ENCODE data around the gene SYNE4. TPM values are rescaled to one million over a fixed set of nuclear protein-coding genes. Genes with fewer than 3 reads are reported as not detected.
A peak's percentile ranks its signal among the peaks of the same experiment; 100 is the strongest.

Gene SYNE4
- total RNA-seq, 2 experiments from 2014 or later = 1.6 TPM

GRCh38 chr19:36009633-36010379, 1.2 kb upstream of the SYNE4 start:
- ChIA-PET CTCF (no interaction called here), POLR2A (interaction anchor here (2.9 kb wide), 1 partner anchor 14 kb away, joined by 13 read pairs; the partner anchor contains the start of gene SDHAF1)
- Histone ChIP-seq H3K36me3 (ENCODE audit: insufficient read depth, low read length) (no peaks in the 10 kb centered on the region), H3K27ac (ENCODE audit: low read depth in 1 of 2, low read length in 2 of 2) (no peak overlapping the region), H3K4me3 (ENCODE audit: low read length) (peak overlapping the region; percentile 31), H3K27me3 (ENCODE audit: control insufficient read depth in 1 of 2, insufficient read depth in 2 of 2, low read length in 2 of 2) (no peaks in the 10 kb centered on the region), H3K9me3 (ENCODE audit: control insufficient read depth in 1 of 2, insufficient read depth in 1 of 2, low read length in 2 of 2) (no peaks in the 10 kb centered on the region), H3K4me1 (ENCODE audit: insufficient read depth, low read length) (peaks cover 39% of the 10 kb centered on the region)
- Mint-ChIP-seq H3K27me3 (no peaks in the 10 kb centered on the region), H3K4me1 (ENCODE audit: low read depth) (peaks cover 32% of the 10 kb centered on the region), H3K4me3 (peak overlapping the region; percentile 63), H3K36me3 (ENCODE audit: low read depth) (peaks cover 7% of the 10 kb centered on the region), H3K27ac (peak overlapping the region; percentile 44), H3K9me3 (no peaks in the 10 kb centered on the region)
- intact Hi-C loops (cut with DNase I, micrococcal nuclease) = loop anchor here in 1 of 2 experiments (5.0 kb wide), 1 partner anchor 53 kb away; no protein-coding TSS in a partner anchor
- TF ChIP-seq CTCF (IDR thresholded peaks at IDR 0.05) = no peak
- no peak for DNase-seq
- no peak for ATAC-seq (ENCODE audit: poor library complexity)

GRCh38 chr19:36009220-36009619, 607 bp upstream of the SYNE4 start:
- Mint-ChIP-seq H3K27ac (no peak overlapping the region), H3K9me3 (no peaks in the 10 kb centered on the region), H3K36me3 (ENCODE audit: low read depth) (peaks cover 4% of the 10 kb centered on the region), H3K4me3 (peak overlapping the region; percentile 63), H3K4me1 (ENCODE audit: low read depth) (peaks cover 28% of the 10 kb centered on the region), H3K27me3 (no peaks in the 10 kb centered on the region)
- ChIA-PET POLR2A (interaction anchor here (2.9 kb wide), 1 partner anchor 14 kb away, joined by 13 read pairs; the partner anchor contains the start of gene SDHAF1), CTCF (no interaction called here)
- Histone ChIP-seq H3K27me3 (ENCODE audit: control insufficient read depth in 1 of 2, insufficient read depth in 2 of 2, low read length in 2 of 2) (no peaks in the 10 kb centered on the region), H3K9me3 (ENCODE audit: control insufficient read depth in 1 of 2, insufficient read depth in 1 of 2, low read length in 2 of 2) (no peaks in the 10 kb centered on the region), H3K4me1 (ENCODE audit: insufficient read depth, low read length) (peaks cover 34% of the 10 kb centered on the region), H3K4me3 (ENCODE audit: low read length) (peak overlapping the region; percentile 31), H3K36me3 (ENCODE audit: insufficient read depth, low read length) (no peaks in the 10 kb centered on the region), H3K27ac (ENCODE audit: low read depth in 1 of 2, low read length in 2 of 2) (no peak overlapping the region)
- peak in 12 of 14 experiments; percentile 16 to 70 (median 42) for DNase-seq
- intact Hi-C loops (cut with DNase I, micrococcal nuclease) = no loop called here
- no peak for ATAC-seq (ENCODE audit: poor library complexity)
- TF ChIP-seq CTCF (IDR thresholded peaks at IDR 0.05) = no peak

GRCh38 chr19:36006955-36007354, 1.7 kb downstream of the SYNE4 start:
- ATAC-seq (ENCODE audit: poor library complexity) (no peak), DNase-seq (no peak)
- CTCF ChIA-PET = no interaction called here
- Mint-ChIP-seq H3K36me3 (ENCODE audit: low read depth) (peaks cover 4% of the 10 kb centered on the region), H3K4me3 (no peak overlapping the region), H3K4me1 (ENCODE audit: low read depth) (peaks cover 11% of the 10 kb centered on the region), H3K27me3 (no peaks in the 10 kb centered on the region), H3K9me3 (no peaks in the 10 kb centered on the region), H3K27ac (no peak overlapping the region)
- intact Hi-C loops (cut with DNase I, micrococcal nuclease) = no loop called here
- H3K9me3 ChIP-seq (ENCODE audit: control insufficient read depth in 1 of 2, insufficient read depth in 1 of 2, low read length in 2 of 2) = no peaks in the 10 kb centered on the region
- no peaks in the 10 kb centered on the region for H3K36me3 ChIP-seq (ENCODE audit: insufficient read depth, low read length)
- no peaks in the 10 kb centered on the region for H3K27me3 ChIP-seq (ENCODE audit: control insufficient read depth in 1 of 2, insufficient read depth in 2 of 2, low read length in 2 of 2)
- H3K27ac ChIP-seq (ENCODE audit: low read depth in 1 of 2, low read length in 2 of 2) = no peak overlapping the region
- TF ChIP-seq CTCF (IDR thresholded peaks at IDR 0.05) = no peak
- H3K4me1 ChIP-seq (ENCODE audit: insufficient read depth, low read length) = peaks cover 22% of the 10 kb centered on the region
- no peak overlapping the region for H3K4me3 ChIP-seq (ENCODE audit: low read length)
- POLR2A ChIA-PET = no interaction called here

Measured in CD4-positive, alpha-beta T cell (primary cell).